ENCODE measurements around the gene PSG6.
"Not testable (repeated sequence)": the region's sequence is repeated elsewhere in the genome, so short reads cannot be mapped to it uniquely, and the experiment has no call there.

PSG6 gene

DNA sequence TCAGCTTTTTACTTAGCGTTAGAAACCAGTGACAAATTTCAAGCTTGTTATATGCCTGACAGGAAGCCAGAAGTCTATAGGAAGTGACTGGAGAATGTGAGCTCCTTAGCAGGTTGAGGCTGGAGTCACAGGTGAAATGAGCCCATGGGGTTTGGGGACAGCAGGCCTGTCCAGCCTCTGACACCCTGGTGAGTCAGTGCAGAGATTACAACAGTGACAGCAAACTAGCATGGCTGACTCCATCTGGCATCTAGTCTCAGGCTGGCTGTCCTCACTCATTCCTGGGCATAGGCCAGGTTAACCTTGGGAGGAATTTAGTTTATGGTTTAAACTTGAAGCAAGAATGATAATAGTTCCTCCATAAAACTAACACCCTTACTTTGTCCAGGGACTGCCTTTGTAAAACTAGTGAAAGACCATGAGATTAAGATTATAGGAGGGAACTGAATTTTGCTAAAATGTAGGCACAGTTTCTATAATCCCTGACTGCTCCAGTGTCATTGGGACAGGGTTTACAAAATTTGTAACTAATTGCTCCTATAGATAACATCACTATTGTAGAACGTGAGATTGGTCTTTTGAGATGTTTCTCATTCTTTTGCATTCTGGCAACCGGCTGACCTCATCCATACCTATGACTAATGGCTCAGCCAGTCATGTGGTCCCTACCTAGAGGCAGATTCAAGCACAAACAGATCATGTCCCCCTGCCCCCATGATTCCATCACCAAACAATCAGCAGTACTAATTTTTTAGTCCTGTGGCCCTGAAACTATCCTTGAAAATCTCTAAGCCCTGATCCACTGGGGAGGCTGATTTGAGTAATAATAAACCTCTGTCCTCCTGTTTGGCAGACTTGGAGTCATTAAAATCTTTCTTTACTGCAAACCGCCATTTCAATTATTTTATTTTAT, 42.5 kb downstream of the PSG6 start:
- peak; percentile 64 for DNase-seq
- in situ Hi-C loops (cut with HindIII; ENCODE audit: low pct_ligation_motif_present, low pct_unique_long_range_greater_than_20kb, low sequenced_read_pairs): not testable (repeated sequence)

DNA sequence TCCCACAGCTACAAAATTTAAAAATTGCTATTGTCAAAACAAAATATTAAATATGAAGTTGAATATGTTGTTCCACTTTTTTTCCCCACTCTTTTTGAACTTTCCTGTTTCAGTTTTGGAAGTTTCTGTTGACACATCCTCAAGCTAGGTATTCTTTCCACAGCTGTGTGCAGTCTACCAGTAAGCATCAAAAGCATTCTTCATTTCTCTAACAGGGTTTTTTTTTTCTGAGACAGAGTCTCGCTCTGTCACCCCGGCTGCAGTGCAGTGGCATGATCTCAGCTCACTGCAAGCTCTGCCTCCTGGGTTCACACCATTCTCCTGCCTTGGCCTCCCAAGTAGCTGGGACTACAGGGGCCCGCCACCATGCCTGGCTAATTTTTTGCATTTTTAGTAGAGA, 43.6 kb downstream of the PSG6 start:
- DNase-seq; in situ Hi-C loops (cut with HindIII; ENCODE audit: low pct_ligation_motif_present, low pct_unique_long_range_greater_than_20kb, low sequenced_read_pairs): not testable (repeated sequence)

DNA sequence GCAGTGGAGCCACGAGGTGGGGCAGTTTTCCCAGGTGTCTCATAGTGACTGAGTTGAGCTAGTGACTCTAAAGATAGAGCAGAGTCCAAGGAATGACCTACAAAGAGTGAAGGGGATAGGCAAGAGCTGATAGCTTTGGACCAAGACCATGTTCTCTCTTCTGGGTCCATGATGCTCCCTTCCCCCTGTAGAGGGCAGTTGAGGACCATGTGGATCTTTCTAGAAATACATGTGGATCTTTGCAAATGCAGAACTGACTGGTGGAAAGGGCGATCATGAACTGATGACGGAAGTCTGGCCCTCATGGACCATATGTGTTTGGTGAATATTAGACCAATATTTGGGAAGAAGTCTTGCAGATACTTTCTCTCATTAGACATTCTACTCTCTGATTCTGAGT, 45.1 kb downstream of the PSG6 start:
- in situ Hi-C loops (cut with HindIII; ENCODE audit: low pct_ligation_motif_present, low pct_unique_long_range_greater_than_20kb, low sequenced_read_pairs): no loop called here
- DNase-seq: no peak

DNA sequence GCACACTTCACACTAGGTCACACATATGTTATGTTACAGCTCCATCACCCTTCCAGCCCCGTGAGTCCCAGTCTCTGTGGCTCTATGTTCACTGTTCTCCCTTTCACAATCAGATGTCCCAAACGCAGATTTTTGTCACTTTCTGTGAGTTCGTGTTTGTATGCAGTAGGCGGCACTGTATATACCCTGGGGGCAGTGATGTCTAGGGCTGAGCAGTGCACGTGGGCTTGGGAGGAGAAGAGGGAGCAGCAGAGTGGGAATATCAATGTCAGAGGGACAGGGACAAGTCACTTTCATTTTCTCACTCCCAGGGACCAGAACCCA, 60.2 kb downstream of the PSG6 start:
- in situ Hi-C loops (cut with HindIII; ENCODE audit: low pct_ligation_motif_present, low pct_unique_long_range_greater_than_20kb, low sequenced_read_pairs): no loop called here
- DNase-seq: no peak

DNA sequence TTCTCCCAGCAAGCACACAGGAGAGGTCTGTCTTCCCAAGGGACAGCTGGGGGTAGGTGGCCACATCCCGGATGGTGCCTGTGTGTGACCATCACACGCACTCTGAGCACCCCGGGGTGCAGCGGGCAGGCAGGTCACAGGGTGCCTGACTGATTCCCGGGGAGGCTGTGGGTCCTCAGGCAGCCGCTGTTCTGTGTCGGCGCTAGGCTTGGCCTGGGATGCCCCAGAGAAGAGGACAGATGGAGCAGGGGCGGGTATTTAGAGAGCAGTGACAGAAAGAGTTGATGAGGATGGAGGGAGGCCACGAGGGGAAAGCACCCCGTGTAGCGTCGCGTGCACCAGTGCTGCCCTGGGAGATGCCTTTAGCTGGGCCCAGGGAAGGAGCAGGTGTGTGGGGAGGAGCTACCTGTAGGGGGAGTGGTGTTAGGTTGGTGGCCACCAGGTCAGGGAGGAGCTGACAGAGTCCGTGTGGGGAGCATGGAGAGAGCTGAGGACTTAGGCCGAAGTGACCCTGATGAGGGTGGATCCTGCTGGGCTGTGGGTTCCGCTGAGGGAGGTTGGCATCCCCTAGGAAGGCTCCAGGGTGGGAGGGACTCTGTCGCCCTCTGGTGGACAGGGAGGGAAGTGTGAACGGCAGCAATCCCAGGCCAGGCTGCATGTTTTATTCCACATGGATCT, 60.7 kb downstream of the PSG6 start:
- in situ Hi-C loops (cut with HindIII; ENCODE audit: low pct_ligation_motif_present, low pct_unique_long_range_greater_than_20kb, low sequenced_read_pairs); DNase-seq: not testable (repeated sequence)

DNA sequence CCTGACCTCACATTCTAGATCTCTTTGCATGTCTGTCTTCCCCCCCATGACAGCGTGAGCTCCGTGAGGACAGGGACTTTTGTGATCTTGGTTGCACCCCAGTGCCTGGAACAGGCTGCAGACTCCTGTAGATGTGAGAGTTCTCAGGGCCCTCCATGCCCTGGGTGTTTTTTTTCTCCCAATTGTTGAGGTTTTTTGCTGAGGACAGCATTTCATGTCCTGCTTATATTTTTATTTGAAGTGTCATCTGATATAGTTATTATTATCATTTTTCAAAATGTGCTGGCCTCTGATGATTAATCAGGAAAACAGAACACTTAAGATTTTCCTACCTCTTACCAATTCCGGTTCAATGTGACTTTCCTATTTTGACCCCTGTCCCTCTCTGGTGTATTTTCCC, 62.9 kb downstream of the PSG6 start:
- DNase-seq; in situ Hi-C loops (cut with HindIII; ENCODE audit: low pct_ligation_motif_present, low pct_unique_long_range_greater_than_20kb, low sequenced_read_pairs): not testable (repeated sequence)

- DNase-seq; in situ Hi-C loops (cut with HindIII; ENCODE audit: low pct_ligation_motif_present, low pct_unique_long_range_greater_than_20kb, low sequenced_read_pairs): not testable (repeated sequence)
These were observed 64.5 kb downstream of the PSG6 start for GRCh38 chr19:42853231-42853630.

DNA sequence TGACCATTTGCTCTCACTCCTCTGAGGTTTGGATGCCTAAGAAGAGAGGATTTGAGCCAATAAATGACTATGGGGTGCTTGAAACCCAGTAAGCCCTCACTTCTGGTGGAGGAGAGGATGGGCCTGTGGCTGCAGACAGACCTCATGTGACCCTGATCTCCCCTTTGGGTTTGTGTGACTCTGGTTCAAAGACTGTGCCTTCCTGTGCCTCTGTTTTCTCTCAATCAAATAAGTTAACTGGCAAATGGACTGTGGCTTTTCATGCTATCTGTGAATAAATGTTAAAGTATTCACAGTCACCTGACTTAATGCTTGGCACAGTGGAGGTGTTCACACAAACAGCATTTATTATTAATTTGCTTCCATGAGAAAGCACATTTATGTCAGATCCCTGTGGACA, 64.9 kb downstream of the PSG6 start:
- in situ Hi-C loops (cut with HindIII; ENCODE audit: low pct_ligation_motif_present, low pct_unique_long_range_greater_than_20kb, low sequenced_read_pairs): not testable (repeated sequence)
- DNase-seq: peak; percentile 75

Data from ACHN (cell line).